Adrenal gland (tissue), 12 donors: ENCODE measurements around the gene KCTD11. TPM values are rescaled to one million over a fixed set of nuclear protein-coding genes. Genes with fewer than 3 reads are reported as not detected.

Experiments used
- DNase-seq, 7 donors: peaks; one replicate each; pipeline ENCODE4 v3.0.0-alpha.2; 2019 to 2020
- H3K27ac ChIP-seq, 5 donors: fragments of 200-600 bp; sonication (generic) in 4 of 5; 1 replicate in 3 of 5; 2 replicates in 2 of 5; pipeline versions ENCODE4 v1.5.1 to v1.8.0; 2016 to 2020; ENCODE audit warnings: mild to moderate bottlenecking in 1 of 5
- H3K27me3 ChIP-seq: fragments of 200-600 bp; 2 replicates; pipeline ENCODE4 v1.8.0; 2021
- H3K36me3 ChIP-seq, 2 donors: fragments of 200-600 bp; replicated peaks in 1 of 2; 1 replicate in 1 of 2; 2 replicates in 1 of 2; pipeline versions ENCODE4 v1.5.1 to v1.8.0; 2018 to 2022
- H3K4me1 ChIP-seq, 2 donors: fragments of 200-600 bp; replicated peaks in 1 of 2; 1 replicate in 1 of 2; 2 replicates in 1 of 2; pipeline versions ENCODE4 v1.5.1 to v1.8.0; 2018 to 2021
- H3K4me3 ChIP-seq, 4 donors: fragments of 200-600 bp; sonication (generic) in 3 of 4; one replicate each; pipeline ENCODE4 v1.5.1; 2016 to 2018
- H3K9me3 ChIP-seq, 3 donors: fragments of 200-600 bp; sonication (generic) in 1 of 3; replicated peaks in 1 of 3; 1 replicate in 2 of 3; 2 replicates in 1 of 3; pipeline versions ENCODE4 v1.5.1 to v1.8.0; 2016 to 2021
- CTCF ChIP-seq, 6 experiments: fragments of 450-650 bp in 4 of 6; fragments of 200-600 bp in 2 of 6; sonication (generic) in 1 of 6; IDR thresholded peaks; 1 replicate in 5 of 6; 2 replicates in 1 of 6; pipeline versions ENCODE4 v1.5.1 to v1.8.0; 2016 to 2021; ENCODE audit warnings: antibody characterized with exemption in 6 of 6, mild to moderate bottlenecking in 2 of 6, moderate library complexity in 1 of 6
- POLR2A ChIP-seq, 2 donors: fragments of 450-650 bp; IDR thresholded peaks; one replicate each; pipeline ENCODE4 v1.6.1; 2017; ENCODE audit warnings: antibody characterized with exemption in 2 of 2, mild to moderate bottlenecking in 2 of 2, moderate library complexity in 1 of 2
- WGBS, 4 donors: extraction: QIAGEN DNeasy Blood & Tissue Kit in 2 of 4; methylation state at CpG; one replicate each; pipeline versions ENCODE4 v1.1.5 to v1.1.7; 2013 to 2017; 5-methylcytosine and 5-hydroxymethylcytosine counted together
- intact Hi-C, 2 donors: fragments of 100-400 bp; cut with DNase I; formaldehyde crosslinking; loops; one replicate each; pipeline versions ENCODE4 v1.14.1 to v1.15.0; 2022 to 2023
- polyA plus RNA-seq, 3 donors: library from polyadenylated mRNA; stranded (reverse); fragments of 200-250 nt in 2 of 3; fragments of 350-450 nt in 1 of 3; fragmentation: Illumina TruSeq in 1 of 3; extraction: RNeasy Lipid Tissue Mini Kit (QIAGEN cat#74804) in 1 of 3; gene quantifications; one replicate each; pipeline ENCODE4 v1.2.3, GENCODE V29; 2013 to 2014
- total RNA-seq, 9 donors: library from RNA; depleted of rRNA in 4 of 9; stranded (reverse); fragments of >200 nt in 4 of 9; fragments of 120-200 nt in 1 of 9; fragmentation: NEBNext Ultra II Directional in 1 of 9; extraction: Animal tissue kit (Norgen Biotek cat#: 25700) in 1 of 9; gene quantifications; one replicate each; pipeline versions ENCODE4 v1.1.0 to v1.2.4, GENCODE V29; 2013 to 2023
- donor health status: healthy with polysubstance abuse.
- donor health status: Bipolar disorder and iron deficiency.
- donor health status: DM: yes; HTN: yes; CAD: no.
- donor health status: DM: no; HTN: no; CAD: no.
- donor health status: DM: no; HTN: no; CAD: no.
- donor health status: DM: yes; HTN: yes; CAD: no.

Gene KCTD11
- total and polyA plus RNA-seq, 12 donors = 5.2 to 13.8 (median 10.3) TPM

- no peak for DNase-seq
- H3K4me3 ChIP-seq = no peak overlapping the region
- intact Hi-C loops = loop anchor here in 1 of 2 donors (5.0 kb wide), 1 partner anchor 60 kb away; the partner anchor contains the start of gene SLC2A4
- 82 to 95% (median 88%) methylated on average over 7 to 13 of the region's 13 CpGs for WGBS, 4 donors
- no peaks in the 10 kb centered on the region for H3K27me3 ChIP-seq
- no peaks in the 10 kb centered on the region for H3K36me3 ChIP-seq
- no peak overlapping the region for H3K27ac ChIP-seq
- H3K9me3 ChIP-seq = no peaks in the 10 kb centered on the region
- no peak for TF ChIP-seq POLR2A (IDR thresholded peaks at IDR 0.05)
- TF ChIP-seq CTCF (IDR thresholded peaks at IDR 0.05) = no peak
- H3K4me1 ChIP-seq = peaks cover 0 to 6% of the 10 kb centered on the region in 2 donors
These were observed 10.1 kb upstream of the KCTD11 start for GRCh38 chr17:7341842-7342241.

- H3K36me3 ChIP-seq = no peaks in the 10 kb centered on the region
- intact Hi-C loops = loop anchor here in 1 of 2 donors (5.0 kb wide), 1 partner anchor 61 kb away; the partner anchor contains the start of gene SLC2A4
- no peak overlapping the region for H3K4me3 ChIP-seq
- H3K27ac ChIP-seq = no peak overlapping the region
- TF ChIP-seq CTCF (IDR thresholded peaks at IDR 0.05) (no peak), POLR2A (IDR thresholded peaks at IDR 0.05) (no peak)
- no peaks in the 10 kb centered on the region for H3K27me3 ChIP-seq
- peak in 1 of 7 donors; percentile 33 for DNase-seq
- 32 to 66% (median 64%) methylated on average over 3 to 15 of the region's 15 CpGs for WGBS, 4 donors
- no peaks in the 10 kb centered on the region for H3K9me3 ChIP-seq
- H3K4me1 ChIP-seq = peaks cover 0 to 15% of the 10 kb centered on the region in 2 donors
These were observed 8.7 kb upstream of the KCTD11 start for GRCh38 chr17:7343250-7343649.

- Histone ChIP-seq H3K36me3 (no peaks in the 10 kb centered on the region), H3K27ac (peak overlapping the region in 1 of 5 donors; percentile 60), H3K4me1 (peaks cover 14 to 36% of the 10 kb centered on the region in 2 donors), H3K27me3 (no peaks in the 10 kb centered on the region), H3K9me3 (no peaks in the 10 kb centered on the region), H3K4me3 (no peak overlapping the region)
- 40 to 79% (median 59%) methylated on average over 3 to 18 of the region's 18 CpGs for WGBS, 4 donors
- TF ChIP-seq POLR2A (IDR thresholded peaks at IDR 0.05) = no peak
- TF ChIP-seq CTCF (IDR thresholded peaks at IDR 0.05) = no peak
- intact Hi-C loops = no loop called here
- DNase-seq = peak in 2 of 7 donors; percentile 27 to 40
These were observed 5.0 kb upstream of the KCTD11 start for GRCh38 chr17:7346761-7347614.

GRCh38 chr17:7347630-7348477 lies 4.1 kb upstream of the KCTD11 start:
- Histone ChIP-seq H3K4me3 (no peak overlapping the region), H3K4me1 (peaks cover 20 to 42% of the 10 kb centered on the region in 2 donors), H3K36me3 (no peaks in the 10 kb centered on the region), H3K27ac (peak overlapping the region in 1 of 5 donors; percentile 60), H3K27me3 (no peaks in the 10 kb centered on the region), H3K9me3 (no peaks in the 10 kb centered on the region)
- peak in 4 of 7 donors; percentile 44 to 64 (median 52) for DNase-seq
- intact Hi-C loops = no loop called here
- TF ChIP-seq CTCF (IDR thresholded peaks at IDR 0.05) (no peak), POLR2A (IDR thresholded peaks at IDR 0.05) (no peak)
- WGBS, 4 donors = 36 to 66% (median 60%) methylated on average over 10 to 19 of the region's 19 CpGs
